IgD-negative memory B cell (primary cell): ENCODE measurements around the gene AGBL5. TPM values are rescaled to one million over a fixed set of nuclear protein-coding genes. Genes with fewer than 3 reads are reported as not detected.
"Not testable (repeated sequence)": the region's sequence is repeated elsewhere in the genome, so short reads cannot be mapped to it uniquely, and the experiment has no call there.

Experiments used
- H3K27ac Mint-ChIP-seq, 3 donors: one replicate each; pipeline ENCODE4 v1.8.0; 2020 to 2022; ENCODE audit warnings: mild to moderate bottlenecking in 3 of 3, mixed read lengths in 3 of 3, moderate library complexity in 1 of 3
- H3K27me3 Mint-ChIP-seq: one replicate; pipeline ENCODE4 v1.8.0; 2021; ENCODE audit warnings: mixed read lengths
- H3K36me3 Mint-ChIP-seq: one replicate; pipeline ENCODE4 v1.8.0; 2020; ENCODE audit warnings: mild to moderate bottlenecking, mixed read lengths
- H3K4me1 Mint-ChIP-seq, 3 donors: one replicate each; pipeline ENCODE4 v1.8.0; 2020 to 2022; ENCODE audit warnings: mixed read lengths in 3 of 3, mild to moderate bottlenecking in 1 of 3
- H3K4me3 Mint-ChIP-seq, 4 donors: one replicate each; pipeline ENCODE4 v1.8.0; 2020 to 2022; ENCODE audit warnings: mild to moderate bottlenecking in 4 of 4, mixed read lengths in 4 of 4, moderate library complexity in 3 of 4
- H3K9me3 Mint-ChIP-seq, 3 donors: one replicate each; pipeline ENCODE4 v1.8.0; 2020 to 2021; ENCODE audit warnings: mixed read lengths in 3 of 3, mild to moderate bottlenecking in 1 of 3
- polyA plus RNA-seq: library from polyadenylated mRNA; unstranded; fragments of 300-500 nt; fragmentation: Illumina TruSeq; gene quantifications from one replicate; pipeline ENCODE4 v1.2.3, GENCODE V29; 2021

The AGBL5 gene
- polyA plus RNA-seq, 1 donor from 2014 or later, result 10.8 TPM

GRCh38 chr2:27118525-27119329 is 67.3 kb downstream of the AGBL5 start, which contains the start of gene CGREF1:
Gene CGREF1, minus strand, starts transcription at chr2:27119128. Its CDS starts 14,762 bp downstream, at chr2:27104366.
- Mint-ChIP-seq H3K27me3 (peaks cover 20% of the 10 kb centered on the region), H3K9me3 (no peaks in the 10 kb centered on the region), H3K27ac (peak within 1 kb of the TSS in 1 of 3 donors; percentile 84)

GRCh38 chr2:27119330-27119670 is 67.8 kb downstream of the AGBL5 start:
- Mint-ChIP-seq H3K27me3 (peaks cover 20% of the 10 kb centered on the region), H3K27ac (peak overlapping the region in 1 of 3 donors; percentile 84), H3K4me3 (peak overlapping the region; percentile 75 to 90 (median 80)), H3K4me1 (peaks cover 3 to 12% (median 11%) of the 10 kb centered on the region in 3 donors)
- H3K36me3 Mint-ChIP-seq, H3K9me3 Mint-ChIP-seq: not testable (repeated sequence)

More at GRCh38 chr2:27118525-27119329, 67.3 kb downstream of the AGBL5 start, which contains the start of gene CGREF1:
- Mint-ChIP-seq H3K4me3 (peak within 1 kb of the TSS; percentile 75 to 90 (median 80)), H3K36me3 (no peaks in the 10 kb centered on the region), H3K4me1 (peaks cover 3 to 12% (median 11%) of the 10 kb centered on the region in 3 donors)

Other genes starting within 250 kb of the AGBL5 start
- gene DPYSL5, start 203.5 kb upstream of the AGBL5 start, polyA plus RNA-seq, result not detected
- 2.4 TPM for gene MAPRE3, start 81.0 kb upstream of the AGBL5 start, polyA plus RNA-seq
- gene TMEM214, start 18.7 kb upstream of the AGBL5 start, polyA plus RNA-seq, result 34.3 TPM
- gene OST4, start 20.0 kb downstream of the AGBL5 start, polyA plus RNA-seq, result 723 TPM
- gene EMILIN1, start 26.9 kb downstream of the AGBL5 start, polyA plus RNA-seq, result 0.61 TPM
- 6.5 TPM for gene KHK, start 35.1 kb downstream of the AGBL5 start, polyA plus RNA-seq
- not detected for gene CGREF1, start 67.5 kb downstream of the AGBL5 start, polyA plus RNA-seq
- 0.35 TPM for gene ABHD1, start 72.1 kb downstream of the AGBL5 start, polyA plus RNA-seq
- 62.2 TPM for gene PREB, start 83.0 kb downstream of the AGBL5 start, polyA plus RNA-seq
- not detected for gene PRR30, start 87.7 kb downstream of the AGBL5 start, polyA plus RNA-seq
- not detected for gene TCF23, start 97.3 kb downstream of the AGBL5 start, polyA plus RNA-seq
- 274 TPM for gene ATRAID, start 160.4 kb downstream of the AGBL5 start, polyA plus RNA-seq
- 20.3 TPM for gene SLC5A6, start 160.6 kb downstream of the AGBL5 start, polyA plus RNA-seq
- gene CAD, start 165.7 kb downstream of the AGBL5 start, polyA plus RNA-seq, result 18.9 TPM
- gene SLC30A3, start 211.4 kb downstream of the AGBL5 start, polyA plus RNA-seq, result not detected
- gene DNAJC5G, start 223.8 kb downstream of the AGBL5 start, polyA plus RNA-seq, result not detected
- gene TRIM54, start 230.8 kb downstream of the AGBL5 start, polyA plus RNA-seq, result not detected